ENCODE data around the gene WWOX.

WWOX gene

GRCh38 chr16:78300469-78300868 lies 201.0 kb downstream of the WWOX start:
- DNase-seq (ENCODE audit: low spot score): no peak

GRCh38 chr16:78303946-78304345 lies 204.5 kb downstream of the WWOX start:
- DNase-seq (ENCODE audit: low spot score): no peak

- no peak for DNase-seq (ENCODE audit: low spot score)
Observed at GRCh38 chr16:78306361-78306760, 206.9 kb downstream of the WWOX start.

- no peak for DNase-seq (ENCODE audit: low spot score)
Observed at GRCh38 chr16:78307824-78308528, 208.5 kb downstream of the WWOX start.

GRCh38 chr16:78309763-78310162 lies 210.3 kb downstream of the WWOX start:
- no peak for DNase-seq (ENCODE audit: low spot score)

GRCh38 chr16:78310196-78310595 lies 210.7 kb downstream of the WWOX start:
- DNase-seq (ENCODE audit: low spot score): no peak

- DNase-seq (ENCODE audit: low spot score): no peak
Observed at GRCh38 chr16:78310990-78311561, 211.6 kb downstream of the WWOX start.

GRCh38 chr16:78311831-78312230 lies 212.4 kb downstream of the WWOX start:
- DNase-seq (ENCODE audit: low spot score): no peak

GRCh38 chr16:78317564-78318240 lies 218.2 kb downstream of the WWOX start:
- DNase-seq (ENCODE audit: low spot score): no peak

- no peak for DNase-seq (ENCODE audit: low spot score)
Observed at GRCh38 chr16:78321620-78322360, 222.3 kb downstream of the WWOX start.

GRCh38 chr16:78323315-78323714 lies 223.9 kb downstream of the WWOX start:
- no peak for DNase-seq (ENCODE audit: low spot score)

- DNase-seq (ENCODE audit: low spot score): no peak
Observed at GRCh38 chr16:78324649-78325285, 225.3 kb downstream of the WWOX start.

GRCh38 chr16:78325468-78326352 lies 226.3 kb downstream of the WWOX start:
- DNase-seq (ENCODE audit: low spot score): no peak

GRCh38 chr16:78326731-78327130 lies 227.3 kb downstream of the WWOX start:
- DNase-seq (ENCODE audit: low spot score): no peak

- no peak for DNase-seq (ENCODE audit: low spot score)
Observed at GRCh38 chr16:78331731-78332130, 232.3 kb downstream of the WWOX start.

GRCh38 chr16:78333808-78334207 lies 234.4 kb downstream of the WWOX start:
- DNase-seq (ENCODE audit: low spot score): no peak

GRCh38 chr16:78340590-78340989 lies 241.1 kb downstream of the WWOX start:
- no peak for DNase-seq (ENCODE audit: low spot score)

- no peak for DNase-seq (ENCODE audit: low spot score)
Observed at GRCh38 chr16:78348068-78348467, 248.6 kb downstream of the WWOX start.

- DNase-seq (ENCODE audit: low spot score): no peak
Observed at GRCh38 chr16:78348886-78349285, 249.4 kb downstream of the WWOX start.

- no peak for DNase-seq (ENCODE audit: low spot score)
Observed at GRCh38 chr16:78352184-78352583, 252.7 kb downstream of the WWOX start.

GRCh38 chr16:78353640-78354275 lies 254.3 kb downstream of the WWOX start:
- no peak for DNase-seq (ENCODE audit: low spot score)

All from ecto neural progenitor cell (in vitro differentiated cells).